Endodermal cell (in vitro differentiated cells): ENCODE measurements around the gene LASP1. TPM values are rescaled to one million over a fixed set of nuclear protein-coding genes. Genes with fewer than 3 reads are reported as not detected.
A peak's percentile ranks its signal among the peaks of the same experiment; 100 is the strongest.

Experiments used
- DNase-seq: peaks from one replicate; pipeline ENCODE4 v3.0.0-alpha.2; 2017
- H3K27ac ChIP-seq: 2 replicates; pipeline ENCODE4 v1.5.1; 2013; ENCODE audit warnings: mild to moderate bottlenecking, low read depth, low read length, moderate library complexity
- H3K27me3 ChIP-seq: 2 replicates; pipeline ENCODE4 v1.6.1; 2013; ENCODE audit warnings: mild to moderate bottlenecking, low read length, moderate library complexity; ENCODE audit not compliant: insufficient read depth, control insufficient read depth, poor library complexity, severe bottlenecking
- H3K36me3 ChIP-seq: 2 replicates; pipeline ENCODE4 v1.7.0; 2013; ENCODE audit warnings: mild to moderate bottlenecking, low read length, moderate library complexity; ENCODE audit not compliant: control insufficient read depth, insufficient read depth
- H3K4me1 ChIP-seq: one replicate; pipeline ENCODE4 v1.7.0; 2013; ENCODE audit warnings: low read length; ENCODE audit not compliant: control insufficient read depth, insufficient read depth
- H3K4me3 ChIP-seq: 2 replicates; pipeline ENCODE4 v1.5.1; 2013; ENCODE audit warnings: mild to moderate bottlenecking, low read length, moderate library complexity
- H3K9ac ChIP-seq: 2 replicates; pipeline ENCODE4 v1.6.1; 2013; ENCODE audit warnings: mild to moderate bottlenecking, low read length, moderate library complexity; ENCODE audit not compliant: poor library complexity, severe bottlenecking; ENCODE audit errors: extremely low read depth
- H3K9me3 ChIP-seq: 2 replicates; pipeline ENCODE4 v1.6.1; 2013; ENCODE audit warnings: mild to moderate bottlenecking, low read length, moderate library complexity; ENCODE audit not compliant: control insufficient read depth
- H3K27ac Mint-ChIP-seq: 2 replicates; pipeline ENCODE4 v1.8.0; 2020; ENCODE audit warnings: mixed read lengths
- H3K27me3 Mint-ChIP-seq: 2 replicates; pipeline ENCODE4 v1.8.0; 2021; ENCODE audit warnings: mild to moderate bottlenecking, mixed read lengths; ENCODE audit not compliant: insufficient read depth
- H3K36me3 Mint-ChIP-seq: 2 replicates; pipeline ENCODE4 v1.8.0; 2020; ENCODE audit warnings: low read depth, mixed read lengths
- H3K4me1 Mint-ChIP-seq: 2 replicates; pipeline ENCODE4 v1.8.0; 2020; ENCODE audit warnings: mixed read lengths
- H3K4me3 Mint-ChIP-seq: 2 replicates; pipeline ENCODE4 v1.8.0; 2020; ENCODE audit warnings: mild to moderate bottlenecking, moderate library complexity, mixed read lengths
- H3K9me3 Mint-ChIP-seq: 2 replicates; pipeline ENCODE4 v1.8.0; 2020; ENCODE audit warnings: mild to moderate bottlenecking, mixed read lengths
- CTCF ChIP-seq: fragments of 200-600 bp; sonication (generic); conservative IDR thresholded peaks from 2 replicates; pipeline ENCODE4 v1.5.0; 2021; ENCODE audit warnings: antibody characterized with exemption, mild to moderate bottlenecking
- WGBS, 2 experiments: methylation state at CpG; one replicate each; pipeline versions ENCODE4 v1.1.5 to v1.1.7; 2013; ENCODE audit warnings: missing lambda C conversion rate in 2 of 2, mixed read lengths in 1 of 2; ENCODE audit not compliant: insufficient coverage in 1 of 2, insufficient read length in 1 of 2; 5-methylcytosine and 5-hydroxymethylcytosine counted together
- total RNA-seq, 2 donors: library from RNA; stranded (reverse); fragmentation: NEBNext Ultra II Directional in 1 of 2; extraction: Animal tissue kit (Norgen Biotek cat#: 25700) in 1 of 2; gene quantifications; 2 replicates in 1 of 2; 3 replicates in 1 of 2; pipeline ENCODE4 v1.2.1, GENCODE V29; 2021

LASP1 gene
- total RNA-seq, 2 donors from 2014 or later, result 168 to 177 TPM

GRCh38 chr17:38857271-38857670, 12.6 kb upstream of the LASP1 start:
- Mint-ChIP-seq H3K27me3 (no peaks in the 10 kb centered on the region), H3K9me3 (no peaks in the 10 kb centered on the region), H3K4me1 (peaks cover 5% of the 10 kb centered on the region), H3K36me3 (peaks cover 13% of the 10 kb centered on the region), H3K4me3 (no peak overlapping the region), H3K27ac (no peak overlapping the region)
- no peak overlapping the region for H3K9ac ChIP-seq
- WGBS, 2 experiments, result 79 to 84% methylated on average over 4 to 5 of the region's 5 CpGs
- peaks cover 7% of the 10 kb centered on the region for H3K36me3 ChIP-seq
- H3K27me3 ChIP-seq, result no peaks in the 10 kb centered on the region
- H3K9me3 ChIP-seq, result no peaks in the 10 kb centered on the region
- H3K27ac ChIP-seq, result no peak overlapping the region
- no peak overlapping the region for H3K4me3 ChIP-seq
- TF ChIP-seq CTCF, result no peak
- DNase-seq, result no peak
- H3K4me1 ChIP-seq, result no peaks in the 10 kb centered on the region

DNA sequence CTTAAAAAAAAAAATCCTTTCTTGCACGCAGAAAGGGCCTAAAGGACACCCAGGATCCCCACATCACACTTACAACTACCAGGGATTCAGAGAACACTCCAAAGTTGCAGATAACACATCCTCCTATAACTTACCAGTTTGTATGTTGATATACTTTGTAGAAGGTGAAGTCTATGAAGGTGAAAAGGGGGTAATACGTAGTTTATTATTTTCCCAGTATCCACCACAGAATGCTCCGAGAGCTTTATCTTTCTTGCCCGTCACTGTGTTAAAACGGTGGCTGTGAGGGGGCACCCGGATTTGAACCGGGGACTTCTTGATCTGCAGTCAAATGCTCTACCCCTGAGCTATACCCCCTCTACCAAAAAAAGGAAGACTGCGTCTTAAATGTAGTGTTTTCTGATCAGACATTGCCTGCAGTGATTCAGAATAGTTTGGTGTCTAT, 8.4 kb upstream of the LASP1 start:
- H3K4me3 Mint-ChIP-seq, result no peak overlapping the region
- no peak for TF ChIP-seq CTCF
- DNase-seq, result peak; percentile 79

DNA sequence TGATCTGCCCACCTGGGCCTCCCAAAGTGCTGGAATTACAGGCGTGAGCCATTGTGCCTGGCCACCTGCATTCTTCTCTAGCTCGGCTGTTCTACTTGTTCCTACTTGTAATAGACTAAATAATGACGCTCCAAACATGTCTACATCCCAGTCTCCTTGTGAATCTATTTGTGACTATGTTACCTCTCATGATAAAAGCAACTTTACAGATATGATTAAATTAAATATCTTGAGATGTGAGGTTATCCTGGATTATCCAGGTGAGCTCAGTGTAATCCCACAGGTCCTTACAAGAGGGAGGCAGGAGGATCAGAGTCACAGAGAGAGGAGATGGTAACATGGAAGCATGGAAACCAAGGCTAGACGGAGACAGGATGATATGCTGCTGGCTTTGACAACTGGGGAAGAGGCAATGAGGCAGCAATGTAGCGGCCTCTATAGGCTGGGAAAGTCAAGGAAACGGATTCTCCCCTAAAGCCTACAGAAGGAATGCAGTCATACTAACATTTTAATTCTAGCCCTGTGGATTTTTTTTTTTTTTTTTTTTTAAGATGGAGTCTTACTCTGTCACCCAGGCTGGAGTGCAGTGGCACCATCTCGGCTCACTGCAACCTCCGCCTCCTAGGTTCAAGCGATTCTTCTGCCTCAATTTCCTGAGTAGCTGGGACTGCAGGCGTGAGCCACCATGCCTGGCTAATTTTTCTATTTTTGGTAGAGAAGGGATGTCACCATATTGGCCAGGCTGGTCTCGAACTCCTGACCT, 5.0 kb upstream of the LASP1 start:
- DNase-seq, result peak; percentile 82
- TF ChIP-seq CTCF, result peak; percentile 76
- H3K4me1 Mint-ChIP-seq, result no peaks in the 10 kb centered on the region
- no peak overlapping the region for H3K9ac ChIP-seq
- no peaks in the 10 kb centered on the region for H3K27me3 ChIP-seq
- no peaks in the 10 kb centered on the region for H3K9me3 ChIP-seq
- WGBS, 2 experiments, result 58 to 68% methylated on average over 3 to 10 of the region's 11 CpGs
- no peaks in the 10 kb centered on the region for H3K27me3 Mint-ChIP-seq
- no peak overlapping the region for H3K27ac ChIP-seq
- no peaks in the 10 kb centered on the region for H3K36me3 ChIP-seq
- no peaks in the 10 kb centered on the region for H3K9me3 Mint-ChIP-seq
- H3K36me3 Mint-ChIP-seq, result no peaks in the 10 kb centered on the region
- H3K27ac Mint-ChIP-seq, result no peak overlapping the region
- H3K4me3 Mint-ChIP-seq, result no peak overlapping the region
- H3K4me1 ChIP-seq, result no peaks in the 10 kb centered on the region
- no peak overlapping the region for H3K4me3 ChIP-seq

More for the DNA sequence above, 8.4 kb upstream of the LASP1 start:
- no peaks in the 10 kb centered on the region for H3K9me3 ChIP-seq
- no peaks in the 10 kb centered on the region for H3K4me1 Mint-ChIP-seq
- 20 to 80% methylated on average over 1 to 8 of the region's 8 CpGs for WGBS, 2 experiments
- H3K9ac ChIP-seq, result no peak overlapping the region
- no peaks in the 10 kb centered on the region for H3K9me3 Mint-ChIP-seq
- H3K4me1 ChIP-seq, result no peaks in the 10 kb centered on the region
- H3K4me3 ChIP-seq, result no peak overlapping the region
- H3K27me3 ChIP-seq, result no peaks in the 10 kb centered on the region
- no peaks in the 10 kb centered on the region for H3K36me3 Mint-ChIP-seq
- H3K27ac Mint-ChIP-seq, result no peak overlapping the region
- H3K27ac ChIP-seq, result no peak overlapping the region
- H3K27me3 Mint-ChIP-seq, result no peaks in the 10 kb centered on the region
- H3K36me3 ChIP-seq, result no peaks in the 10 kb centered on the region
